H9 (cell line): ENCODE measurements around the gene ACTL8. TPM values are rescaled to one million over a fixed set of nuclear protein-coding genes. Genes with fewer than 3 reads are reported as not detected.

Experiments
- DNase-seq: peaks from one replicate; pipeline ENCODE4 v3.0.0-alpha.2; 2017
- H2AFZ ChIP-seq: one replicate; pipeline ENCODE4 v1.6.1; 2013; ENCODE audit warnings: mild to moderate bottlenecking, low read length, control low read depth, moderate library complexity
- H2AK5ac ChIP-seq: 2 replicates; pipeline ENCODE4 v1.6.1; 2013; ENCODE audit warnings: low read length, control low read depth, mixed read lengths; ENCODE audit not compliant: insufficient read length
- H2BK120ac ChIP-seq: one replicate; pipeline ENCODE4 v1.6.1; 2013; ENCODE audit warnings: low read depth, mild to moderate bottlenecking, low read length, control low read depth, inconsistent platforms; ENCODE audit not compliant: poor library complexity, severe bottlenecking
- H2BK12ac ChIP-seq: 2 replicates; pipeline ENCODE4 v1.6.1; 2013; ENCODE audit warnings: low read length, control low read depth, mixed read lengths, low read depth; ENCODE audit not compliant: insufficient read length
- H2BK15ac ChIP-seq: 2 replicates; pipeline ENCODE4 v1.6.1; 2013; ENCODE audit warnings: low read depth, low read length, control low read depth
- H2BK20ac ChIP-seq: one replicate; pipeline ENCODE4 v1.6.1; 2013; ENCODE audit warnings: low read depth, mild to moderate bottlenecking, low read length, control low read depth, inconsistent platforms; ENCODE audit not compliant: poor library complexity, severe bottlenecking
- H2BK5ac ChIP-seq: 2 replicates; pipeline ENCODE4 v1.6.1; 2013; ENCODE audit warnings: low read length, control low read depth, mixed read lengths; ENCODE audit not compliant: insufficient read length
- H3K14ac ChIP-seq: 2 replicates; pipeline ENCODE4 v1.6.1; 2013; ENCODE audit warnings: low read length, control low read depth; ENCODE audit not compliant: insufficient read depth
- H3K18ac ChIP-seq: 2 replicates; pipeline ENCODE4 v1.6.1; 2013; ENCODE audit warnings: low read depth, mild to moderate bottlenecking, mixed read lengths, low read length, control low read depth; ENCODE audit not compliant: insufficient read length
- H3K23ac ChIP-seq: 2 replicates; pipeline ENCODE4 v1.6.1; 2013; ENCODE audit warnings: low read length, control low read depth, mixed read lengths, low read depth; ENCODE audit not compliant: insufficient read length
- H3K23me2 ChIP-seq: 2 replicates; pipeline ENCODE4 v1.6.1; 2013; ENCODE audit warnings: low read depth, mild to moderate bottlenecking, mixed read lengths, low read length, control low read depth; ENCODE audit not compliant: insufficient read length, poor library complexity, severe bottlenecking
- H3K27ac ChIP-seq: 2 replicates; pipeline ENCODE4 v1.5.1; 2013; ENCODE audit warnings: low read length, control low read depth, mixed read lengths, low read depth; ENCODE audit not compliant: insufficient read length
- H3K27me3 ChIP-seq: 2 replicates; pipeline ENCODE4 v1.6.1; 2013; ENCODE audit warnings: low read length, control low read depth, inconsistent platforms; ENCODE audit not compliant: insufficient read depth
- H3K4ac ChIP-seq: 2 replicates; pipeline ENCODE4 v1.6.1; 2013; ENCODE audit warnings: low read depth, mild to moderate bottlenecking, control low read depth, inconsistent platforms, low read length, moderate library complexity
- H3K4me1 ChIP-seq: 2 replicates; pipeline ENCODE4 v1.6.1; 2013; ENCODE audit warnings: low read length, control low read depth, inconsistent platforms; ENCODE audit not compliant: insufficient read depth
- H3K4me2 ChIP-seq: 2 replicates; pipeline ENCODE4 v1.6.1; 2013; ENCODE audit warnings: low read length, control low read depth, mixed read lengths; ENCODE audit not compliant: insufficient read length, insufficient read depth
- H3K56ac ChIP-seq: 2 replicates; pipeline ENCODE4 v1.6.1; 2013; ENCODE audit warnings: low read depth, mild to moderate bottlenecking, mixed read lengths, low read length, control low read depth; ENCODE audit not compliant: insufficient read length
- H3K79me1 ChIP-seq: 2 replicates; pipeline ENCODE4 v1.6.1; 2013; ENCODE audit warnings: low read depth, mild to moderate bottlenecking, moderate library complexity, low read length, control low read depth, inconsistent platforms; ENCODE audit not compliant: insufficient read depth, poor library complexity, severe bottlenecking
- H3K79me2 ChIP-seq: 2 replicates; pipeline ENCODE4 v1.6.1; 2013; ENCODE audit warnings: low read length, control low read depth, inconsistent platforms; ENCODE audit not compliant: insufficient read depth
- H3K9ac ChIP-seq: 2 replicates; pipeline ENCODE4 v1.6.1; 2013; ENCODE audit warnings: low read length, control low read depth, mixed read lengths; ENCODE audit not compliant: insufficient read length; ENCODE audit errors: extremely low read depth
- H3K9me3 ChIP-seq: one replicate; pipeline ENCODE4 v1.6.1; 2013; ENCODE audit warnings: low read depth, low read length, inconsistent platforms; ENCODE audit not compliant: control insufficient read depth
- H3T11ph ChIP-seq: one replicate; pipeline ENCODE4 v1.6.1; 2013; ENCODE audit warnings: mild to moderate bottlenecking, low read length, control low read depth, inconsistent platforms
- H4K20me1 ChIP-seq: one replicate; pipeline ENCODE4 v1.6.1; 2013; ENCODE audit not compliant: control insufficient read depth, insufficient read length, insufficient read depth
- H4K5ac ChIP-seq: 2 replicates; pipeline ENCODE4 v1.6.1; 2013; ENCODE audit warnings: low read depth, mild to moderate bottlenecking, mixed read lengths, low read length, control low read depth; ENCODE audit not compliant: insufficient read length
- H4K8ac ChIP-seq: replicated peaks from 2 replicates; pipeline ENCODE4 v1.6.1; 2013; ENCODE audit warnings: low read length, control low read depth, mixed read lengths, low read depth; ENCODE audit not compliant: insufficient read length
- H4K91ac ChIP-seq: 2 replicates; pipeline ENCODE4 v1.6.1; 2013; ENCODE audit warnings: low read depth, mild to moderate bottlenecking, moderate library complexity, mixed read lengths, low read length, control low read depth; ENCODE audit not compliant: insufficient read length
- H3K27ac Mint-ChIP-seq, 3 experiments: 2 replicates in 2 of 3; 3 replicates in 1 of 3; pipeline ENCODE4 v1.8.0; 2020 to 2021; ENCODE audit warnings: mixed read lengths in 3 of 3, mild to moderate bottlenecking in 1 of 3, moderate library complexity in 1 of 3
- H3K27me3 Mint-ChIP-seq: 2 replicates; pipeline ENCODE4 v1.8.0; 2021; ENCODE audit warnings: low read depth, mild to moderate bottlenecking, moderate library complexity, mixed read lengths
- H3K36me3 Mint-ChIP-seq, 3 experiments: 2 replicates in 2 of 3; 3 replicates in 1 of 3; pipeline ENCODE4 v1.8.0; 2020 to 2021; ENCODE audit warnings: low read depth in 3 of 3, mixed read lengths in 3 of 3; ENCODE audit not compliant: insufficient read depth in 1 of 3
- H3K4me1 Mint-ChIP-seq, 2 experiments: 2 replicates each; pipeline ENCODE4 v1.8.0; 2020; ENCODE audit warnings: mixed read lengths in 2 of 2
- H3K4me3 Mint-ChIP-seq, 2 experiments: 2 replicates in 1 of 2; 3 replicates in 1 of 2; pipeline ENCODE4 v1.8.0; 2020 to 2021; ENCODE audit warnings: mild to moderate bottlenecking in 2 of 2, mixed read lengths in 2 of 2, moderate library complexity in 1 of 2
- H3K9me3 Mint-ChIP-seq, 2 experiments: 2 replicates in 1 of 2; 3 replicates in 1 of 2; pipeline ENCODE4 v1.8.0; 2020; ENCODE audit warnings: mild to moderate bottlenecking in 2 of 2, mixed read lengths in 2 of 2, moderate library complexity in 1 of 2
- CTCF ChIP-seq: fragments of 200-600 bp; sonication (generic); conservative IDR thresholded peaks from 3 replicates; pipeline ENCODE4 v1.8.0; 2021; ENCODE audit warnings: antibody characterized with exemption, mild to moderate bottlenecking
- WGBS: extraction: QIAGEN DNeasy Blood & Tissue Kit; methylation state at CpG from one replicate; pipeline ENCODE4 v1.1.7; 2013; ENCODE audit warnings: missing lambda C conversion rate, low lambda C conversion rate, mixed read lengths; ENCODE audit not compliant: insufficient read length; ENCODE audit errors: extremely low coverage; 5-methylcytosine and 5-hydroxymethylcytosine counted together
- total RNA-seq: library from RNA; stranded (reverse); gene quantifications from 2 replicates; pipeline ENCODE4 v1.2.1, GENCODE V29; 2021

ACTL8 gene
- total RNA-seq, 1 experiment from 2014 or later, result not detected

GRCh38 chr1:17795836-17796645 lies 40.9 kb downstream of the ACTL8 start:
- Mint-ChIP-seq H3K27ac (peak overlapping the region in 1 of 3 experiments; percentile 78; a peak in 1 of 7 replicates), H3K9me3 (no peaks in the 10 kb centered on the region), H3K4me3 (no peak overlapping the region), H3K36me3 (no peaks in the 10 kb centered on the region), H3K27me3 (peaks cover 21% of the 10 kb centered on the region), H3K4me1 (peaks cover 0 to 4% of the 10 kb centered on the region in 2 experiments; a peak in 2 of 4 replicates)
- Histone ChIP-seq H3K23me2 (no peaks in the 10 kb centered on the region), H2BK5ac (no peak overlapping the region), H2AK5ac (no peak overlapping the region), H3T11ph (no peak overlapping the region), H3K18ac (no peak overlapping the region), H2BK120ac (no peak overlapping the region), H2BK15ac (no peak overlapping the region), H3K4me1 (no peaks in the 10 kb centered on the region), H4K91ac (no peak overlapping the region), H3K27me3 (no peaks in the 10 kb centered on the region), H4K8ac (no peak overlapping the region), H3K9ac (no peak overlapping the region), H2BK20ac (no peak overlapping the region), H3K9me3 (no peaks in the 10 kb centered on the region), H3K79me2 (no peaks in the 10 kb centered on the region), H3K14ac (no peak overlapping the region; the same call in 1 of the 2 replicates), H3K56ac (no peak overlapping the region), H2AFZ (no peak overlapping the region), H2BK12ac (no peak overlapping the region), H3K27ac (no peak overlapping the region), H4K5ac (no peak overlapping the region), H3K79me1 (no peaks in the 10 kb centered on the region), H3K23ac (no peak overlapping the region), H4K20me1 (no peaks in the 10 kb centered on the region), H3K4ac (no peak overlapping the region), H3K4me2 (no peak overlapping the region)
- no CpG with 5 or more reads among the region's 10 CpGs for WGBS
- DNase-seq, result no peak
- no peak for TF ChIP-seq CTCF
